Chondrocyte (in vitro differentiated cells): ENCODE measurements around the gene RRM2. TPM values are rescaled to one million over a fixed set of nuclear protein-coding genes. Genes with fewer than 3 reads are reported as not detected.
A peak's percentile ranks its signal among the peaks of the same experiment; 100 is the strongest.

ENCODE experiments used
- DNase-seq: peaks from one replicate; pipeline ENCODE4 v3.0.0; 2021; ENCODE audit warnings: mixed read lengths, low spot score
- H3K27ac Mint-ChIP-seq: one replicate; pipeline ENCODE4 v1.8.0; 2021; ENCODE audit warnings: mild to moderate bottlenecking, moderate library complexity, mixed read lengths; ENCODE audit not compliant: unreplicated experiment
- H3K27me3 Mint-ChIP-seq: 2 replicates; pipeline ENCODE4 v1.8.0; 2021; ENCODE audit warnings: low read depth, mixed read lengths
- H3K36me3 Mint-ChIP-seq: 2 replicates; pipeline ENCODE4 v1.8.0; 2021; ENCODE audit warnings: low read depth, mixed read lengths
- H3K4me1 Mint-ChIP-seq: 2 replicates; pipeline ENCODE4 v1.8.0; 2021; ENCODE audit warnings: low read depth, mild to moderate bottlenecking, mixed read lengths
- H3K4me3 Mint-ChIP-seq: one replicate; pipeline ENCODE4 v1.8.0; 2021; ENCODE audit warnings: mild to moderate bottlenecking, moderate library complexity, mixed read lengths; ENCODE audit not compliant: unreplicated experiment
- H3K9me3 Mint-ChIP-seq: 2 replicates; pipeline ENCODE4 v1.8.0; 2021; ENCODE audit warnings: low read depth, mixed read lengths
- total RNA-seq: library from RNA; stranded (reverse); gene quantifications from 3 replicates; pipeline ENCODE4 v1.2.1, GENCODE V29; 2021
- TF ChIP-seq, protein P1 (sequence below): fragments of 200-600 bp; sonication (generic); IDR thresholded peaks from 2 replicates; pipeline ENCODE4 v1.5.0; 2021; ENCODE audit warnings: antibody characterized with exemption, mild to moderate bottlenecking, moderate library complexity

RRM2 gene
- total RNA-seq, 1 donor from 2014 or later: 25.7 TPM

DNA sequence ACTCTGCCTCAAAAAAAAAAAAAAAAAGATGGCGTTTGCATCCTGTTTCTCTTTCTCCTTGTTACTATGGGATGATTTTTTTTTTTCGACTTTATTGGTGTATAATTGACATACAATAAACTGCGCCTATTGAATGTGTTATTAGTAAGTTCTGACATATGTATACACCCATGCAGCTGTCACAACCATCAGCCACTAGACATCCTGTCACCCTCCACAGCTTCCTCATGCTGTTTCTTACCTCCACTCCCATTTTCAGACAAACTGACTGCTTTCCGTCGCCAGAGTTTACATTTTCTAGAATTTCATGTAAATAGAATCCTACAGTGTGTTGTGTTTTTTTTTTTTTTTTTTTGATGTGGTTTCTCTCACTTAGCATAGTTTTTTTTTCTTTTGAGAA lies 27.9 kb downstream of the RRM2 start:
- no peaks in the 10 kb centered on the region for H3K4me1 Mint-ChIP-seq
- peaks cover 7% of the 10 kb centered on the region for H3K36me3 Mint-ChIP-seq
- H3K27ac Mint-ChIP-seq: no peak overlapping the region
- TF ChIP-seq, protein P1, sequence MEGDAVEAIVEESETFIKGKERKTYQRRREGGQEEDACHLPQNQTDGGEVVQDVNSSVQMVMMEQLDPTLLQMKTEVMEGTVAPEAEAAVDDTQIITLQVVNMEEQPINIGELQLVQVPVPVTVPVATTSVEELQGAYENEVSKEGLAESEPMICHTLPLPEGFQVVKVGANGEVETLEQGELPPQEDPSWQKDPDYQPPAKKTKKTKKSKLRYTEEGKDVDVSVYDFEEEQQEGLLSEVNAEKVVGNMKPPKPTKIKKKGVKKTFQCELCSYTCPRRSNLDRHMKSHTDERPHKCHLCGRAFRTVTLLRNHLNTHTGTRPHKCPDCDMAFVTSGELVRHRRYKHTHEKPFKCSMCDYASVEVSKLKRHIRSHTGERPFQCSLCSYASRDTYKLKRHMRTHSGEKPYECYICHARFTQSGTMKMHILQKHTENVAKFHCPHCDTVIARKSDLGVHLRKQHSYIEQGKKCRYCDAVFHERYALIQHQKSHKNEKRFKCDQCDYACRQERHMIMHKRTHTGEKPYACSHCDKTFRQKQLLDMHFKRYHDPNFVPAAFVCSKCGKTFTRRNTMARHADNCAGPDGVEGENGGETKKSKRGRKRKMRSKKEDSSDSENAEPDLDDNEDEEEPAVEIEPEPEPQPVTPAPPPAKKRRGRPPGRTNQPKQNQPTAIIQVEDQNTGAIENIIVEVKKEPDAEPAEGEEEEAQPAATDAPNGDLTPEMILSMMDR: no peak
- H3K9me3 Mint-ChIP-seq: peaks cover 7% of the 10 kb centered on the region
- no peak overlapping the region for H3K4me3 Mint-ChIP-seq
- no peak for DNase-seq
- no peaks in the 10 kb centered on the region for H3K27me3 Mint-ChIP-seq

DNA sequence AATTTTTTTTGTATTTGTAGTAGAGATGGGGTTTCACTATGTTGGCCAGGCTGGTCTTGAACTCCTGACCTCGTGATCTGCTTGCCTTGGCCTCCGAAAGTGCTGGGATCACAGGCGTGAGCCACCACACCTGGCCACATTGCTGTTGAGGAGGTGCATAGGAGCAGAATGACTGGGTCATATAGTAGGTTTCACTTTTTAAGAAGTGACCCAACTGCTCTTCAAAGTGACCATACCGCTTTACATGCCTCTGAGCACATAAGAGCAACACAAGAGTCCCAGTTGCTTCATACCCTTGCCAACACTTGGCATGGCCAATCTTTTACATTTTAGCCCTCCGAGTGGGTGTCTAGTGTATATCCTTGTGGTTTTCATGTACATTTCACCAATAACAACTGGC lies 28.9 kb downstream of the RRM2 start:
- Mint-ChIP-seq H3K27ac (no peak overlapping the region), H3K27me3 (no peaks in the 10 kb centered on the region), H3K4me3 (no peak overlapping the region), H3K4me1 (no peaks in the 10 kb centered on the region), H3K36me3 (peaks cover 7% of the 10 kb centered on the region), H3K9me3 (peaks cover 7% of the 10 kb centered on the region)
- TF ChIP-seq, protein P1: no peak
- no peak for DNase-seq

DNA sequence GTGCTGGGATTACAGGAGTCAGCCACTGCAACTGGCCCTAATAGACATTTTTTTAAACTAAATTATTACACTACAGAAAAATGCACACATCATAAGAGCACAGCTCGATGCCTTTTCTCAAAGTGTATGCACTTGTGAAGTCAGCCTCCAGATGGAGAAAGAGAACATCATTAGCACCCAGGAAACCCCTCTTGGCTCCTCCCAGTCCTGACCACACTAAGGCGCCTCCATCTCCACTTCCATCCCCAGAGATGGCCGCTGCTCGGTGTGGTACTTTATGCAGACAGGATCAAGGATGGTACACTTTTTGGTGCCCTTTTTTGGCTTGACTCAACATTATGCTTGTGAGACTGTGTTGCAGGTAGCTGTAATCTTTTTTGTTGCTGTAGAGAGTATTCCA lies 34.8 kb downstream of the RRM2 start:
- no peaks in the 10 kb centered on the region for H3K36me3 Mint-ChIP-seq
- no peaks in the 10 kb centered on the region for H3K9me3 Mint-ChIP-seq
- H3K4me1 Mint-ChIP-seq: no peaks in the 10 kb centered on the region
- no peak overlapping the region for H3K4me3 Mint-ChIP-seq
- DNase-seq: peak; percentile 33
- TF ChIP-seq, protein P1: peak; percentile 27
- no peak overlapping the region for H3K27ac Mint-ChIP-seq
- H3K27me3 Mint-ChIP-seq: peaks cover 2% of the 10 kb centered on the region

DNA sequence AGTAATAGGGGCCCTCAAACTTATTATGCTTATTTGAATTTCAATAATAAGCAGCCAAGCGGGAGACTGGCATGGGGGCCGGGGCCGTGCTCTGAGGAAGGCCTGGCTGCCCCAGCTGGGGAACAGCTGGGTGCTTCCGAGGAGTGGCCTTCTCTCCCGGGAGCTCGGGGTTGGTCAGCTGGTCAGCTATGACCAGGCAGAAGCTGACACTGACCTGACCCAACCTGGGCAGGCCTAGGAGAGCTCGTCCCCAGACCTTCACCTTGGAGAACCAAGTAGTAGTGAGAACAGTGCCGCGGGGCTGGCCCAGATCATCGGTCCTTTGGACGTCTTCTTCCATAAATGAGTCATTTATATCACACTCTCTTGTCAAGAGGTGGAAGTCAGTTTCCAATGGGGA lies 36.1 kb downstream of the RRM2 start:
- peak; percentile 81 for DNase-seq
- H3K4me1 Mint-ChIP-seq: no peaks in the 10 kb centered on the region
- H3K9me3 Mint-ChIP-seq: no peaks in the 10 kb centered on the region
- no peaks in the 10 kb centered on the region for H3K36me3 Mint-ChIP-seq
- H3K4me3 Mint-ChIP-seq: no peak overlapping the region
- H3K27me3 Mint-ChIP-seq: peaks cover 2% of the 10 kb centered on the region
- H3K27ac Mint-ChIP-seq: no peak overlapping the region
- TF ChIP-seq, protein P1: no peak

DNA sequence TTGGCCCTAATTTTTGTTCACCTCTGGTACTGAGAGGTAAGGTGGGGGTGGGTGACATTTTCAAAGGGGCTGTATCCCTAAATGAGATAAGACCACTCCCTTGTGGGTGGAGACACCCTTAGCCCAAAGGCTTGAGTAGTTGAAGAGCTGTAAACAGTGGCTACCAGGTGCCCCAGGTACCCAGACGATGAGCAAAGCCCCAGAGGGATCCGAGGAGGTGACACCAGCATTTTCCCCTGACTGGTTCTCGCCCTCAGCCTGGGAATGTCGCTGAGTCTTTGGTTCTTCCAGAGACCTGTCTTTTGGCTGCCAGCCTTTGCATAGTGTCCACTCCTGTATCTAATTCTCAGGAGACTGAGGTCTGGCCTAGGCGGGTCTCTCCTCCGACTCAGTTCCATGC lies 36.5 kb downstream of the RRM2 start:
- peaks cover 2% of the 10 kb centered on the region for H3K27me3 Mint-ChIP-seq
- H3K4me1 Mint-ChIP-seq: no peaks in the 10 kb centered on the region
- H3K27ac Mint-ChIP-seq: no peak overlapping the region
- H3K4me3 Mint-ChIP-seq: no peak overlapping the region
- H3K36me3 Mint-ChIP-seq: no peaks in the 10 kb centered on the region
- TF ChIP-seq, protein P1: no peak
- peak; percentile 33 for DNase-seq
- H3K9me3 Mint-ChIP-seq: no peaks in the 10 kb centered on the region
